ENCODE measurements around the gene CCDC148.
"Not testable (repeated sequence)": the region's sequence is repeated elsewhere in the genome, so short reads cannot be mapped to it uniquely, and the experiment has no call there.

CCDC148 gene

DNA sequence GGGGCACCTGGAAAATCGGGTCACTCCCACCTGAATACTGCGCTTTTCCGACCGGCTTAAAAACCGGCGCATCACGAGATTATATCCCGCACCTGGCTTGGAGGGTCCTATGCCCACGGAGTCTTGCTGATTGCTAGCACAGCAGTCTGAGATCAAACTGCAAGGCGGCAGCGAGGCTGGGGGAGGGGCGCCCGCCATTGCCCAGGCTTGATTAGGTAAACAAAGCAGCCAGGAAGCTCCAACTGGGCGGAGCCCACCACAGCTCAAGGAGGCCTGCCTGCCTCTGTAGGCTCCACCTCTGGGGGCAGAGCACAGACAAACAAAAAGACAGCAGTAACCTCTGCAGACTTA, 105.1 kb downstream of the CCDC148 start:
- DNase-seq (ENCODE audit: low read depth): not testable (repeated sequence)

GRCh38 chr2:158350751-158351465, 105.6 kb downstream of the CCDC148 start:
- DNase-seq (ENCODE audit: low read depth): not testable (repeated sequence)

GRCh38 chr2:158346032-158346431, 110.5 kb downstream of the CCDC148 start:
- no peak for DNase-seq (ENCODE audit: low read depth)

DNA sequence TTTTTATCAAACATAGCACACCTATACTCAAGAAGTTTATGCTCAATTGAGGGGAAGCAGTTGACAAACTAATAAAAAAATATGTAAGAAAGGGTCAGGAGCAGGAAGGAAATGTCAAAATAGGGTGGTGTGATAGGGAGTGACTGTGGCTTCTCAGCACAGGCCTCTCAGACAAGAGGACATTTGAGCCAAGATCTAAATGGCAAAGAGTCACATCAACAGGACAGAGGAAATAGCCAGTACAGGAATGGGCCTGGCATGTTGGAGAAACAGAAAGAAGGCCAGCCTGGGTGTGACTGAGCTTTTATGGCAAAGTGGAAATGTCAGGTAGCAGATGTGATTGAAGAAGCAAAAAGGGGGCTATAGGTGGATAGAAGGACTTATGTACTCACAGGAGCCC, 117.0 kb downstream of the CCDC148 start:
- DNase-seq (ENCODE audit: low read depth): no peak

DNA sequence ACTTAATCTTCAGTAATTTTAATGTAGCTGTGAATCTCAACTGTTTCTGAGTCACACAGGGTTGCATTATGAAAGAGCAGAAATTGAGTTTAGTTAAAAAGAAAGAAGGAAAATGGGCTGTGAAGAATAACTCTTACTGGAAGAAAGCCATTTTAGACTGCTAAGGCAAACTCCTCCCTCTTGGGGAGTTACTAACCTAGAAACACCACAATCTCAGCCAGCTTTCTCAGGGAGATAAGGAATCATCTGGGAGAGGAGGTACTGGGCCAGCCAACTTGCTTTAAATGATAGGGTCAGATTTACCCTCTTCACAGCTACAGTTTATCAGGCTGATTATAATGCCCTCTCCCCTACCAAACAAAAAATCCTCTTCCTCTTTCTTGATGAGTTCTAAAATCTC, 119.5 kb downstream of the CCDC148 start:
- no peak for DNase-seq (ENCODE audit: low read depth)

DNA sequence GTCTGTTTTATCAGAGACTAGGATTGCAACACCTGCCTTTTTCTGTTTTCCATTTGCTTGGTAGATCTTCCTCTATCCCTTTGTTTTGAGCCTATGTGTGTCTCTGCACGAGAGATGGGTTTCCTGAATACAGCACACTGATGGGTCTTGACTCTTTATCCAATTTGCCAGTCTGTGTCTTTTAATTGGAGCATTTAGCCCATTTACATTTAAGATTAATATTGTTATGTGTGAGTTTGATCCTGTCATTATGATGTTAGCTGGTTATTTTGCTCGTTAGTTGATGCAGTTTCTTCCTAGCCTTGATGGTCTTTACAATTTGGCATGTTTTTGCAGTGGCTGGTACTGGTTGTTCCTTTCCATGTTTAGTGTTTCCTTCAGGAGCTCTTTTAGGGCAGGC, 124.8 kb downstream of the CCDC148 start:
- not testable (repeated sequence) for DNase-seq (ENCODE audit: low read depth)

DNA sequence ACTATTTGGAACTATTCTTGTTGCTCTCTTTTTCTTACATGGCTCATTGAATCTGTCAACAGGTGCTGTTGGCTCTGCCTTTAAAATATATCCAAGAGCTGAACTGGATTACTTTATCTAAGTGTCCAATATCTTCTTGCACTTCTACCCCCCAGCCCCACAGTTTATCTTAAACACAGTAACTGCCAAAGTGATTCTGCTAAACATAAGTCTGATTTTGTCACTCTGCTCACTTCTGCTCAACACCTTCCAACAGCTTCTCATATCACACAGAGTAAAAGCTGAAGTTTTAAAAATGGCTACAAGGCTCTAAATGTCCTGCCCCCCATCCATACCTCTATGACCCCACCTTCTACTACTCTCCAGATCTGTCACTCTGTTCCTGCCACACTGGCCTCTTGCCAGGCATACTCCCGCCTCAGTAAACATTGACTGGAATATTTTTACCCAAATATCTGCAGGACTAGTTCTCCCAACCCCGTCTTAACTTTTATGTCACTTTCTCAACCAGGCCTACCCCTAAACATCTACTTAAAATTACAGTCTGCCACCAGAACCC, 130.7 kb downstream of the CCDC148 start:
- DNase-seq (ENCODE audit: low read depth): no peak

DNA sequence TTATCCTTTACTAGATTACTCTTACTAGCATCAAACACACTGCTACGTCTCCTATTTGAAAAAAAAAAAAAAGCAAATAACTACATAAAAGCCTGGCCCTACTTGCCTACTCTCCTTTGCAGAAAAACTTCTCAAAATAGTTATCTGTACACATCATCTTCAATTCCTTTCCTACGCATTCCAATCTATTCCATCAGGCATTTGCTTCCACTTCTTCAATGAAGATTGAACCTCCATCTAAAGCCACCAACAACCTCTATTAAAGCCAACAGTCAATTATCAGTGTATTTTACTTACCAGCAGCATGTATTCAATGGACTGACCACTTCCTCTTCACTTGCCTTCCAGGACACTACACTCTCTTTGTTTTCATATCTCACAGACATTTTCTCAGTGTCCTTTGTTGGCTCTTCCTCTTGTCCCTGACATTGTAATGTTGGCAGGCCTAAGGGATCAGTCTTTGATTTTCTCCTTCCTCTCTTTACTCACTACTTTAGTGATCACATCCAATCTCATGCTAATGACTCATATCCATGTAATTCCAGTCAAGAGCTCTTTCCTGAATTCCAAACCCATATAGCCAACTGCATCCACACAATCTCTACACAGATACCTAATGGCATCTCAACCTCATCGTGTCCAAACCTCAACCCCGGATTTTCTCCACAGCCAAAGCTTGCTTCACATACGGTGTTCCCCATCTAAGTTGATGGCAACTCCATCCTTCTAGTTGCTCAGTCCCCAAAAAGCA, 131.3 kb downstream of the CCDC148 start:
- DNase-seq (ENCODE audit: low read depth): no peak

- no peak for DNase-seq (ENCODE audit: low read depth)
Measured at GRCh38 chr2:158323381-158323780, 133.2 kb downstream of the CCDC148 start.

- no peak for DNase-seq (ENCODE audit: low read depth)
Measured at GRCh38 chr2:158321264-158321663, 135.3 kb downstream of the CCDC148 start.

DNA sequence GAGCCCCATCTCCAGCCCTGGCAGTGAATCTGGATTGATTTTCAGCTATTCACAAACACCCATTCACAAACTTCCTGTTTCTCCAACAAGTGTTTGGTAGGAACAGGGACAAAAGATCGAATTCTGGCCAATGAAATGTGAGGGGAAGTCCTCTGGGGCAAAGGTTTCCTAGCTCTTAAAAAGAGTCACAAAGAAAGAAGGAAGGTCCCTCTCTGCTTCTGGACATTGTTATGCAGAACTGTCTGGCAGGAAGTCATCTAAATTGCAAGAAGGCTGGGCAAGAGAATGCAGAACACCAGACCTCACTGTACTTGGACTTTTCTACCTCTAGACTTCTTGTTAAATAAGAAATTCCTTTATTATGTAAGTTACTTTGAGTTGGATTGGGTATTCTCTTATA, 137.3 kb downstream of the CCDC148 start:
- no peak for DNase-seq (ENCODE audit: low read depth)

DNA sequence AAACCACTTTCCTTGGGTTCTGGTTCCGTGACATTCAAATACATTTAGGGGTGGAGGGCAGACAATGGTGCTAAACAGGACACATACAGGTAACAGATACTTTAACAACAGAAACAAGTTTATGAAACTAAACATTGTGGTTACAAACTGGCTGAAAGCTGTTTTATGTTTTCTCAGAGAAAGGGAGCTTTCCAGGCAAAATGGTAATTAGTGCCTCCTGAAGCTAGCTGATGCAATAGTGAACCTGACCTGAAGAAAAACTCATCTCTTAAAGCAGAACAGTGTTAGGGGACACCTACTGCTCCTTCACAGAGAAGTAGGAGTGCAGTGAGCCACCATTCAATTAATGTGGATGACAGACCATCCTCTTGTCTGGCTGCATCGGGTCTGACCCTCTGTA, 138.9 kb downstream of the CCDC148 start:
- no peak for DNase-seq (ENCODE audit: low read depth)

GRCh38 chr2:158315803-158316414, 140.6 kb downstream of the CCDC148 start:
- DNase-seq (ENCODE audit: low read depth): no peak

GRCh38 chr2:158315000-158315399, 141.6 kb downstream of the CCDC148 start:
- no peak for DNase-seq (ENCODE audit: low read depth)

- no peak for DNase-seq (ENCODE audit: low read depth)
Measured at GRCh38 chr2:158313734-158314133, 142.8 kb downstream of the CCDC148 start.

DNA sequence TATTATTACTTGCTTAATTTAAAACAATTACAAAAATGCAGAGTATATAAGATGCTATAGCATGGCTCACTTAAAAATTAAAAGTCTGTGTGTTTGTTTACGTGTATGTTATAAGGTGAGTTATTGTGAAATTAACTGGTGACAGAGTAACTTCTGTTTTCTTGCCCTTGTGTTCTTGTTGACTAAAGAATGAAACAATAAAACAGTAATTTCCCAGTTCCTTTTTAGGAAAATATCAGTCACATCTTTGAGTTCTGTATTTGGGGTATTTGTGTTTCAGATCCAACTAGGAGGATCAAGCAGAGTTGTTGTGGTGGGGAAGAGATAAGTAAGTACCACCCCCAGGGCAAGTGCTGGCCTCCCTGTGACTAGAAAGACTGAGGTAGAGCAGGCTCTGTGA, 143.6 kb downstream of the CCDC148 start:
- DNase-seq (ENCODE audit: low read depth): no peak

- not testable (repeated sequence) for DNase-seq (ENCODE audit: low read depth)
Measured at GRCh38 chr2:158310407-158310806, 146.1 kb downstream of the CCDC148 start.

- DNase-seq (ENCODE audit: low read depth): no peak
Measured at GRCh38 chr2:158305501-158305900, 151.1 kb downstream of the CCDC148 start.

- DNase-seq (ENCODE audit: low read depth): no peak
Measured at GRCh38 chr2:158300394-158300793, 156.2 kb downstream of the CCDC148 start.

GRCh38 chr2:158297606-158298005, 158.9 kb downstream of the CCDC148 start:
- DNase-seq (ENCODE audit: low read depth): no peak

- no peak for DNase-seq (ENCODE audit: low read depth)
Measured at GRCh38 chr2:158297120-158297519, 159.4 kb downstream of the CCDC148 start.

- no peak for DNase-seq (ENCODE audit: low read depth)
Measured at GRCh38 chr2:158293722-158294121, 162.8 kb downstream of the CCDC148 start.

All from stimulated activated CD4-positive, alpha-beta T cell treated with anti-CD3 and anti-CD28 coated beads, Interleukin-2, amount 100 ng/mL, for 4 hours (primary cell).